ENCODE data around the gene MAP3K14.

The MAP3K14 gene

GRCh38 chr17:45292696-45293412 lies 24.0 kb downstream of the MAP3K14 start:
- TF ChIP-seq CREB1 (IDR thresholded peaks at IDR 0.05; ENCODE audit: low read depth) (no peak), REST (IDR thresholded peaks at IDR 0.05; ENCODE audit: low read depth) (no peak), USF1 (IDR thresholded peaks at IDR 0.05) (no peak), FOXM1 (IDR thresholded peaks at IDR 0.05; ENCODE audit: borderline replicate concordance, low read depth) (no peak), MAX (IDR thresholded peaks at IDR 0.05) (no peak), CEBPB (IDR thresholded peaks at IDR 0.05) (no peak), YY1 (IDR thresholded peaks at IDR 0.05; ENCODE audit: low read depth) (no peak), ZBTB7A (IDR thresholded peaks at IDR 0.05; ENCODE audit: low read depth) (no peak), RAD21 (IDR thresholded peaks at IDR 0.05; ENCODE audit: low read depth) (no peak), NFIC (IDR thresholded peaks at IDR 0.05) (no peak), TAF1 (IDR thresholded peaks at IDR 0.05; ENCODE audit: low read depth) (no peak)

GRCh38 chr17:45291171-45291805 lies 25.5 kb downstream of the MAP3K14 start:
- TF ChIP-seq TAF1 (IDR thresholded peaks at IDR 0.05; ENCODE audit: low read depth) (no peak), EP300 (IDR thresholded peaks at IDR 0.05; ENCODE audit: borderline replicate concordance) (no peak), CREB1 (IDR thresholded peaks at IDR 0.05; ENCODE audit: low read depth) (no peak), RAD21 (IDR thresholded peaks at IDR 0.05; ENCODE audit: low read depth) (no peak), EGR1 (IDR thresholded peaks at IDR 0.05) (no peak), CEBPB (IDR thresholded peaks at IDR 0.05) (no peak), TEAD4 (IDR thresholded peaks at IDR 0.05) (no peak), USF1 (IDR thresholded peaks at IDR 0.05) (no peak), MAX (IDR thresholded peaks at IDR 0.05) (no peak), TCF12 (IDR thresholded peaks at IDR 0.05; ENCODE audit: low read depth) (no peak), FOXM1 (IDR thresholded peaks at IDR 0.05; ENCODE audit: borderline replicate concordance, low read depth) (no peak), ZBTB7A (IDR thresholded peaks at IDR 0.05; ENCODE audit: low read depth) (no peak)

- no peak for TF ChIP-seq CREB1 (IDR thresholded peaks at IDR 0.05; ENCODE audit: low read depth)
- TF ChIP-seq YY1 (IDR thresholded peaks at IDR 0.05; ENCODE audit: low read depth), result no peak
- no peak for TF ChIP-seq TEAD4 (IDR thresholded peaks at IDR 0.05)
- no peak for TF ChIP-seq USF1 (IDR thresholded peaks at IDR 0.05)
- no peak for TF ChIP-seq NFIC (IDR thresholded peaks at IDR 0.05)
- no peak for TF ChIP-seq RAD21 (IDR thresholded peaks at IDR 0.05; ENCODE audit: low read depth)
- no peak for TF ChIP-seq MAX (IDR thresholded peaks at IDR 0.05)
- no peak for TF ChIP-seq CEBPB (IDR thresholded peaks at IDR 0.05)
- no peak for TF ChIP-seq REST (IDR thresholded peaks at IDR 0.05; ENCODE audit: low read depth)
- no peak for TF ChIP-seq ZBTB7A (IDR thresholded peaks at IDR 0.05; ENCODE audit: low read depth)
- no peak for TF ChIP-seq EGR1 (IDR thresholded peaks at IDR 0.05)
- TF ChIP-seq TAF1 (IDR thresholded peaks at IDR 0.05; ENCODE audit: low read depth), result no peak
- no peak for TF ChIP-seq EP300 (IDR thresholded peaks at IDR 0.05; ENCODE audit: borderline replicate concordance)
Observed at GRCh38 chr17:45290269-45290765, 26.5 kb downstream of the MAP3K14 start.

- TF ChIP-seq ZBTB7A (IDR thresholded peaks at IDR 0.05; ENCODE audit: low read depth), result no peak
Observed at GRCh38 chr17:45289301-45290268, 27.2 kb downstream of the MAP3K14 start.

Measured in Ishikawa (cell line).